Activated T-helper 1 cell treated with Interleukin-2 at 50 U/mL for 16 hours (primary cell): ENCODE measurements around the gene NUDT4.
"Not testable (repeated sequence)": the region's sequence is repeated elsewhere in the genome, so short reads cannot be mapped to it uniquely, and the experiment has no call there.

Source experiments
- DNase-seq: peaks from one replicate; pipeline ENCODE4 v3.0.0-alpha.2; 2020; ENCODE audit warnings: low read depth

Gene NUDT4

GRCh38 chr12:93402333-93403311 is 24.9 kb downstream of the NUDT4 start:
- no peak for DNase-seq

GRCh38 chr12:93403988-93404803 is 26.5 kb downstream of the NUDT4 start:
- no peak for DNase-seq

DNA sequence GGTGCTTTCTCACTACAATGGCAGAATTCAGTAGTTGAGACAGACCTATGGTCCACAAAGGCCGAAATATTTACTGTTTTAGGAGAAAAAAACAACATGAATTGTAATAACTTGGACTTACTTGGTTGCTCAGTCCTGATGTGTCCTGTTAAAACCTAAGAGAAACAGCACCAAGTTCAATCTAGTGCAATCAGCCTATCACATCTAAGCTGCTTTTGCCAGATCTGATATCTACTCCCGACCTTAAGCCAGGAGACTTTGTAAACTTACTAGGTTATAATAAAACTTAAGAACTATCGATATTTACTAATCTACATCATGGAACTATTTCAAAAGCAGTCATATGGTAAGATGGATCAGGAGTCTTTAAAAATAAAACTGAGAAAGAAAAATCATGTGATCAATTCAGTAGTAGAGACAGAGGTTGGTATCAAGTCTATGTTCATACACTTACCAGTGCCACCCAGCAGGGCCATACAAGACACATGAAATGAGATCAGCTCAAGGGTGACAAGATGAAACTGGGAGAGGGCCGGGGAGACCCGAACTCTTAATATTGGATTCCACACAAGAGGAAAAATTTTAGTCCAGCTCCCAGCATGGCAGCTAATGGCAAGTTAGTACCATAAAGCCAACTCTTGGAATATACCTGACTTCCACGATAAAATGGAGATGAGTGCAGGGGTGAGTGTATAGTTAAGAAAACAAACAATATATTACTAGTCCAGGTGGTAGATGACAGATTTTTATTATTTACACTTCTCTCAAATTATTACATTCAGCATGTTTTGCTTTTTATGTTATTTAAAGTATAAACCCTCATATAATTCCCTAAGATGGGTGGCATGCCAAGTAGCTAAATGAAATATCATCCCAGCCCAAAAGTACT is 27.5 kb downstream of the NUDT4 start:
- DNase-seq = no peak

DNA sequence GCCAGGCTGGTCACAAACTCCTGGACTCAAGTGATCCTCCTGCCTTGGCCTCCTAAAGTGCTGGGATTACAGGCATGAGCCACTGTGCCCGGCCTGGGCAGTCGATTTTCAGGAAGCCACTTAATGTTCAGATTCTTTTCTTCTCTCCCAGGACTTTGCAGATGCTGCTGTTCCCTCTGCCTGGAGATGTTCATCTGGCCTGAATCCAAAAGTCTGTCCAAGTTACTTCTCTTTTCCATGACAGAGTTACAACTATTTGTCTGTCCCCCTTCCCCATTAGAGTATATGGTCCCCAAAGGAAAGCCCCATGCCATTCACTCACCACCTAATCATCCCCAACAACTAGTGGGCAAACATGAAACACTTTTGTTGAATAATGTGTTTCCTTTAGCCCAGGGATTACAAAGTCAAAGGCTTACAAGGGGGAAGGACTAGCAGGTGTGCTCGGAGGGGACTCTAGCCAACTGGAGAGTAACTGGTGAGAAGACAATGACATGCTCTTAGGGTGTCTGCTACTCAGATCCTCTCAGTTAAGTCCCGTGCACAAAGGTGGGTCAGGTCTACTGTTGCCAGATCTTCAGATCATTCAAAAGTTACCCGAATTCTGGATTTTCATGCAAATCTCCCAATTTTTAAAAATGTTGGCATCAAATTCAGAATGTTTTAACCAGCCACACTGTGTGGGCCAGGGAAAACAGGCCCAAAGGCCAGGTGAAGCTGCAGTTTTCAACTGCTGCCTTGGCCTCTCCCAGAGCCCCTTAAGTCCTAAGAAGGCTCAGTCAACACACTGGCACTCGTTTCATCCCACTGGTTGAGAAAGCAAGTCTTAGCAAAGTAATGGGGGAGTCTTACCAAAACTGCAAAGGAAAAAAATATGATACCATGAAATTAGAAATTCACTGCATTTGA is 29.6 kb downstream of the NUDT4 start:
- DNase-seq = no peak

DNA sequence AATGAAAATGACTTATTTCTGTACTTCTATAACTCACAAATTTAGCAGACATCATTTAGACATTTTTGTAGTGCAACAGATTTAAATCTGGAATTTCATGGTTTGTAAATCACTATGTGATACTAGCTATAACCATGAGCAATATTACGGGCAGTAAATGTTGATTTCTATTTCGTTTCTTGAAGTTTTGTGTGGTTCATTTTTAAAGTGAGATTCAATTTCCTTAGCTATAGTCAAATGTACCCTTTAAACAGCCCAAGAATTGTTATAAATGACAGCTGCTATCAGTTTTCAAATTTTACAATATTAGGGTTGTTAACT is 30.2 kb downstream of the NUDT4 start:
- DNase-seq = no peak

DNA sequence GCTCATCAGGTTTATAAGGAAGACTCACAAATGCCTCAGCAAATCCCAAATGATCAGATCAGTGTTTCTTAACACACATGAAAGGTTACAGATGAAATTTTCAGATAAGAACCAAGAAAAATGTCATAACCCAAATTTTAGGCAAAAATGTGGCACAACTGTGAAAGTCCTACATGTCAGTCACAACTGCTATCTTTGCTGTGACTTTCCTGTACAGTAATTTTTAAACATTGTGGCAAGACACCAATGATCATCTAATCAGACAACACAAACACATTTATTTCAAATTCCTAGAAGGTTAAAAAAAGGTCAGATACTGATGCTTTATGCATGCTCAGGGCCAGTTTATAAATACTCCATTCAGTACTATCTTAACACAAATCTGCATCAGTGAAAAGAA is 31.1 kb downstream of the NUDT4 start:
- no peak for DNase-seq

DNA sequence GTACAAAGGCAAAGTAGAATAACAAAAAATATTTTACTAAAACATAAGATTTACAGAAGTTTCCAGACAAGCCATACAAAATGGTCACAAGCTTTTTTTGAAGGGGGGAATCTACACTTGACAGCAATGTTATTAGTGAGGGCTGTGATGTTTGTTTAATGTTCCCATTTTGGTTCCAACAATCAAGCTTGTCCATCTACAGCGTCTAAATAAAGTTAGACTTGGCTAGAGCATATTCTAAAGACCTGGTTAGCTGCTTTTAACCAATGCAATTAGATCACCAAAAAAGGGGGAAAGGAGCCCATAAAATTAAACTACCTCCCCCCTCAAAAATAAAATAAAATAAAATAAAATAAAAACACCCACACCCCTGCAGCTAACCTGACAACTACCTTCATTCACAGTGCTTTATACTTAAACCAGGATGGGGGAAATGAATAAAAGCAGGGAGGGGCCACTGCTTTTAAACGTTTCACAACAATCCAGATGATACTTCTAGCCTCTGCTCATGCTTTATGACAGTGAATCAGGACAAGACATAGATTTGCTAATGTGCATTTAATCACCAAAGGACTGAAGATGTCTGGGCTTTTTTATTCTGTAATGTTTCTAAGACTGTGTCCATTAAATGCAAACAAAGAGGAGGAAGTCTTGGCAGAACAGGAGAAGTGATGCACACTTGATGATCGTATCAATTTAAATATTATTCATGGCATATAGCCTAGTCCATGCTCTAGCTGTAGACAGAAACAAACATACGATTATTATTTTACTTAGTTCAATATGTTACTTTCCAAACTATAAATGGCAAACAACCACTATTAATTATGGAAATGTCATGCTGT is 31.8 kb downstream of the NUDT4 start:
- DNase-seq = not testable (repeated sequence)

- DNase-seq = not testable (repeated sequence)
Measured at GRCh38 chr12:93411060-93411459, 33.3 kb downstream of the NUDT4 start.

DNA sequence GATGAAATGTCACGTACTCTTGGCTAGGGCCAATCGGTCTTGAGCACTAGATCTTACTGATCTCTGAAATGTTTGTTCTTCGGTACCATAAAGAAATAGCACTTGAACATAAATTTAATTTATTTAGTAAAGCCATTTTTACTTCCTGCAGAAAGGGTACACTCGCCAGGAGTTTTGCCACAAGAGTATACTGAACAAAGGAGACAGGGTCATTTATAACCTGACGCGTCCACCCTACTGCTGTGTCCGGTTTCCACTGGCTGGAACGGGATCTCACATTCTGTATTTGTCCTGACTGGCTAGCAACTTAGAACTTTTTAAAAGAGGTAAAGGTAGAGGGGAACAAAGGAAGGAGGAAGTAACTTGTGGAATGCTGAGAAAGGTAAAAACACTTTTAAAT is 34.7 kb downstream of the NUDT4 start:
- not testable (repeated sequence) for DNase-seq

DNA sequence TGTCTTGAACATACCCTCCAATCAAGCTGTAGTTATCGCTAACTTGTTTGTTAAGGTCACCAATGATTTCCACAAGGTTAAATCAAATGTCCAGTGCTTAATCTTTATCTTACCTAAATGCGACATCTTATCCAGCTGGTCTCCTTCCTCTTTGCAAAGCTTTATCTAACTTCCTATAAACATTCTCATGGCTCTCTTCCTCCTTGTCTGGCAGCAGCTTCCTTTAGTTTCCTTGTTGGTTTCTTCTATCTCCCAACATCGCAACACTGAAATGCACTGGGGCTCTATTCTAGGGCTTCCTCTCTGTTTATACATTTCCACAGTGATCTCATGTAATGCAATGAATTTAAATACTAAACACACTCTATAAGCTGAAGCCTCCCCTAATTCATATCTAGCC is 35.3 kb downstream of the NUDT4 start:
- no peak for DNase-seq

DNA sequence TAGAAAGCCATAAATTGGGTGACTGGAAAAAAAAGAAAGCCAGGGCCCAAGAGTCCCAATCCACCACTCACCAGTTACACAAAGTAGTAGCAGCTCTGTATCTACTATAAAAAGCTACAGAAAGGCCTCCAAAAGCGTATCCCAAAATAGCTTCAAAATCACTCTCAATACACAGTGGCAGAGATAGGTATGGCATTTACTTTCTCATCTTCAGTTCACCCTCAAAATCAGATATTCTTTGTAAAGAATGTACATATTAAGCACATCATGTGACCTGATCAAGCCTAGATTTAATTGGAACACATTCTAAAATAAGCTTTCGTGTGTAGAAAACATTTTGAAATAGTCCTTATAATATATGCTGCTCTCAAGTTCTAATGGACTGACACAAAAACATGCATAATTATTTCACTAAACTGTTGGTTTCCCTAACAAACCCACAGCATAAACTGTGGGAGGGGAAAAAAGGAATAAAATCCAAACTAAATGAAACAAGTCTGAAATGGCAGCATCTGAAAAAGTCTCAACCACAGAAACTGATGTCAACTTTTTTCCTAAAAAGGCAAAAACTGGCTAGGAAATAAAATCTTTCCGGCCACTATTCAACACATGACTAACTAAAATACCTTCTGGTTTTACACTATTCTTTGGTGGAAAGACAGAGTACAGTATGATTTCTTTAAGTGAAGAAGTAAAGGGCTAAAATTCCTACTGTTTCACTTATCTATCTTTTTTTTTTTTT is 38.2 kb downstream of the NUDT4 start:
- DNase-seq = no peak

DNA sequence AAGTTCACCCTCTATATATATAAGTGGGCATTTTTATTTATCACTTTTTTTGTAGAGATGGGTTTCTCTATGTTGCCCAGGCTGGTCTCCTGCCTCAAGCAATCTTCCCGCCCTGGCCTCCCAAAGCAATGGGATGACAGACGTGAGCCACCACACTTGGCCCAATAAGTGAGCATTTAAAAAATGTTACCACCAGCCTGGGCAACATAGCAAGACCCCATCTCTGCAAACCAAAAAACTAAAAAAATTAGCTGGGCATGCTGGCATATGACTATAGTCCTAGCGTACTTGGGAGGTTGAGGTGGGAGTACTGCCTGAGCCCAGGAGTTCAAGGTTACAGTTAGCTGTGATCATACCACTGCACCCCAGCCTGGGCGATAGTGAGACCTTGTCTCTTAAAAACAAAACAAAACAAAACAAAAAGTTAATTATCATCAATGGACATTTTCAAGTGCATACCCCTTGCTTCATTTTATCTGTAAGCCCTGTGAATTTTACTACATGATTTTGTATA is 40.3 kb downstream of the NUDT4 start:
- no peak for DNase-seq

DNA sequence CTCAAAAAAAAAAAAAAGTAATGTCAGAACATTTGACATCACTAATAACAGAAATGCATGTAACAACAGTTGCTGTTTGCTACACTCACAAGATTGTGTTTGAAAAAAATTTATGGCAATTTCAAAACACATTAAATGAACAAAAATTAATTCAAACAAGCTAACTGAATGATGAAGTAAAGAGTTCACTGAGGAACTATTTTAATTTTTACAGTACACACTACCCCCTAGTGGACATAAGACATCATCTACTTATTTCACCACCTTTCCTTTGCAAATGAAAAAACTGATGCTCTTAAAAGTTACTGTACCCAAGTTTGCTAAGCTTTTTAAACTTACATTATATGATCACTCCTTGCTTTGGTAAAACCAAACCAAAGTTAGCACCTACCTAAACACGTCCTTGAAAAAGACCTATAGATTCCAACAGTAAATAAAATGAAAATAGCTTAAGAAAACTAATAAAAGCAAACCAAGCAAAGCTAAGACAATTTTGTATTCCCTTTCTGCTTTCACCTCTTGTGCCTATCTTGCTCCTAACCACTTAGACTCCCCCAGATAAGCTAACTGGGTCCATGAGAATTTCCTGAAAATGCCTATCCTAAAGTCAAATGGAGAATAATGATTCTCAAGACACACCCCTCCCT is 41.8 kb downstream of the NUDT4 start:
- no peak for DNase-seq

DNA sequence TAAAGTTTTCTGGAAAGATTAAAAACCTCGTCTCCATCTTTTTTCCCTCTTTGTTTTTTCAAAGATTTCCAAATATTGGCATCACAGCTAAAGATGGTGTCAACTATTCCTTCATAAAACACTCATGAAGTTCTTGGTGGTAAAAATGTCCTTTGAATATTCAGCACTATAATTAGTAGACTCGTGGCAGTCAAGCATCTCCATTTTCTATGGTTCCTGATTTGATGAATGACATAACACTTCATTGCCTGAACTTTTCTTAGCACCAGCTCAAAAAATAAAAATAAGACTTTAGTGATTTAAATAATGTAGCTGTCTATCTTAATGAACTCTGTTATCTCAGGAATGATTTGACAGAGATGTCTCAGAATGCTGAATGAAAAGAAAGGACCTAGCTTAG is 44.3 kb downstream of the NUDT4 start:
- DNase-seq = no peak

- DNase-seq = no peak
Measured at GRCh38 chr12:93425736-93426411, 48.1 kb downstream of the NUDT4 start.

GRCh38 chr12:93426412-93426805 is 48.7 kb downstream of the NUDT4 start:
- no peak for DNase-seq

DNA sequence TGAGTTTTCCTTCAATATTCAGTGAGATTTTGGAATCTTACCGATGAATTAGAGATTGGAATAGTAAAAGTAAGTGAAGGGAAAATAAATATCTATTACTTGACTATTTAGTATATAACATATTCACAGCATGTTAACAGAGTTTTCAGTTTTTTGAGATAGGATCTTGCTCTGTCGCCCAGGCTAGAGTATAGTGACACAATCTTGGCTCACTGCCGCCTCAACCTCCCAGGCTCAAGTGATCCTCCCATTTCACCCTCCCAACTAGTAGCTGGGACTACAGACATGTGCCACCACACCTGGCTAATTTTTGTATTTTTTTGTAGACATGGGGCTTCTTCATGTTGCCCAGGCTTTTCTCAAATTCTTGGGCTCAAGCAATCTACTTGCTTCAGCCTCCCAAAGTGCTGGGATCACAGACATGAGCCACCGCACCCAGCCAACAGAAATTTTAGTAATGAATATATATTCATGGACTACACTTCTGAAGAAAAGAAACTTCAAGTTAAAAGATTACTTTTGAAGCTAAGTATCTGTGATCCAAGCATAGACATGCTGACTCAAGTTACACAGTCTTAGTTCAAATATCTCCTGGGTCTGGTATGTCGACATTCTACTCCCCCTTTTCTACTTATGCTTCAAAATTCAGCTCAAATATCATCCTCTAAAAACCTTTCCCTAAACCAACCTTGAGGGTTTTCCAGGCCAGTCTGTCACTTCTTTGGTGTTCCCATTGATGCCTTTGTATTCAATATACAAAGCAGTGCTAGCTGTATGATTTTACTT is 50.2 kb downstream of the NUDT4 start:
- no peak for DNase-seq
